ENCODE measurements around the gene BRI3. TPM values are rescaled to one million over a fixed set of nuclear protein-coding genes. Genes with fewer than 3 reads are reported as not detected.

The BRI3 gene
- total and polyA plus RNA-seq, 2 of the 13 experiments (the other 11 are each of a cell fraction or from before 2014, with no cell fraction given), result 54.0 to 103 TPM

GRCh38 chr7:98300595-98301372, 19.3 kb downstream of the BRI3 start (continued):
- TF ChIP-seq ZNF660 (CRISPR knock-in tag; IDR thresholded peaks at IDR 0.05; ENCODE audit: borderline replicate concordance, low read depth) (no peak), FOXO1 (CRISPR knock-in tag; IDR thresholded peaks at IDR 0.05) (peak; percentile 91), ZNF468 (CRISPR knock-in tag; IDR thresholded peaks at IDR 0.05) (no peak), ZNF343 (CRISPR knock-in tag; IDR thresholded peaks at IDR 0.05) (no peak), FOXJ3 (CRISPR knock-in tag; IDR thresholded peaks at IDR 0.05; ENCODE audit: borderline replicate concordance) (peak; percentile 86; the same call in 1 of the 2 replicates), MED13 (CRISPR knock-in tag; IDR thresholded peaks at IDR 0.05) (no peak), MXD4 (CRISPR knock-in tag; IDR thresholded peaks at IDR 0.05) (peak; percentile 55; the same call in 1 of the 2 replicates), IRF2 (CRISPR knock-in tag; IDR thresholded peaks at IDR 0.05) (peak; percentile 89), IKZF1 (IDR thresholded peaks at IDR 0.05) (no peak), FOXA3 (CRISPR knock-in tag; IDR thresholded peaks at IDR 0.05) (peak; percentile 96), ZNF296 (CRISPR knock-in tag; conservative IDR thresholded peaks at IDR 0.05) (no peak), GZF1 (CRISPR knock-in tag; IDR thresholded peaks at IDR 0.05) (no peak), ZNF362 (CRISPR knock-in tag; IDR thresholded peaks at IDR 0.05; ENCODE audit: borderline replicate concordance) (no peak), ARHGAP35 (CRISPR knock-in tag; IDR thresholded peaks at IDR 0.05; ENCODE audit: borderline replicate concordance) (no peak; the same call in 1 of the 2 replicates), ZNF232 (CRISPR knock-in tag; IDR thresholded peaks at IDR 0.05; ENCODE audit: borderline replicate concordance) (peak; percentile 31; the same call in 1 of the 2 replicates), AGO1 (IDR thresholded peaks at IDR 0.05; ENCODE audit: low read depth, low read length, poor library complexity, severe bottlenecking) (no peak), HMG20B (CRISPR knock-in tag; conservative IDR thresholded peaks at IDR 0.05) (peak; percentile 92), SOX13 (IDR thresholded peaks at IDR 0.05) (no peak), SOX13 (CRISPR knock-in tag; conservative IDR thresholded peaks at IDR 0.05 in 1 of 2, IDR thresholded peaks at IDR 0.05 in 1 of 2) (peak in 1 of 2 experiments; percentile 72; a peak in 2 of 4 replicates), ZNF337 (CRISPR knock-in tag; IDR thresholded peaks at IDR 0.05; ENCODE audit: borderline replicate concordance, low read depth) (no peak), CREB1 (IDR thresholded peaks at IDR 0.05) (no peak), CREB1 (CRISPR knock-in tag; IDR thresholded peaks at IDR 0.05) (peak; percentile 61; the same call in 1 of the 2 replicates), NAIF1 (CRISPR knock-in tag; IDR thresholded peaks at IDR 0.05; ENCODE audit: borderline replicate concordance) (no peak), EP300 (IDR thresholded peaks at IDR 0.05; ENCODE audit: low read depth in 2 of 2, low read length in 2 of 2) (peak in 1 of 2 experiments; percentile 31; a peak in 1 of 4 replicates), EP300 (CRISPR knock-in tag; IDR thresholded peaks at IDR 0.05; ENCODE audit: borderline replicate concordance) (0 out of 2 replicates have a peak, but pooled peaks have one; percentile 23), REPIN1 (CRISPR knock-in tag; IDR thresholded peaks at IDR 0.05; ENCODE audit: borderline replicate concordance, low read depth) (peak; percentile 63; the same call in 1 of the 2 replicates)
- TF ChIP-seq, protein P1, sequence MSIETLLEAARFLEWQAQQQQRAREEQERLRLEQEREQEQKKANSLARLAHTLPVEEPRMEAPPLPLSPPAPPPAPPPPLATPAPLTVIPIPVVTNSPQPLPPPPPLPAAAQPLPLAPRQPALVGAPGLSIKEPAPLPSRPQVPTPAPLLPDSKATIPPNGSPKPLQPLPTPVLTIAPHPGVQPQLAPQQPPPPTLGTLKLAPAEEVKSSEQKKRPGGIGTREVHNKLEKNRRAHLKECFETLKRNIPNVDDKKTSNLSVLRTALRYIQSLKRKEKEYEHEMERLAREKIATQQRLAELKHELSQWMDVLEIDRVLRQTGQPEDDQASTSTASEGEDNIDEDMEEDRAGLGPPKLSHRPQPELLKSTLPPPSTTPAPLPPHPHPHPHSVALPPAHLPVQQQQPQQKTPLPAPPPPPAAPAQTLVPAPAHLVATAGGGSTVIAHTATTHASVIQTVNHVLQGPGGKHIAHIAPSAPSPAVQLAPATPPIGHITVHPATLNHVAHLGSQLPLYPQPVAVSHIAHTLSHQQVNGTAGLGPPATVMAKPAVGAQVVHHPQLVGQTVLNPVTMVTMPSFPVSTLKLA (IDR thresholded peaks at IDR 0.05), result peak; percentile 75
- TF ChIP-seq, protein P2, sequence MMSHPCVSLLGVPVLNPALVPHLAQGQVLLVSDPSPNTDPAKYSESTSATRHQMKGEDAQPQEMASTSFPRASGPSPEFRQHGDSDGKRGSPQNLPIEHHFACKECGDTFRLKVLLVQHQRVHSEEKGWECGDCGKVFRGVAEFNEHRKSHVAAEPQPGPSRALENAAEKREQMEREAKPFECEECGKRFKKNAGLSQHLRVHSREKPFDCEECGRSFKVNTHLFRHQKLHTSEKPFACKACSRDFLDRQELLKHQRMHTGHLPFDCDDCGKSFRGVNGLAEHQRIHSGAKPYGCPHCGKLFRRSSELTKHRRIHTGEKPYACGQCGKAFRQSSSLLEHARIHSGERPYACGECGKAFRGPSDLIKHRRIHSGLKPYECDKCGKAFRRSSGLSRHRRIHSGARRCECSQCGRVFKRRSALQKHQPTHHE (CRISPR knock-in tag; IDR thresholded peaks at IDR 0.05; ENCODE audit: borderline replicate concordance), result no peak
